ENCODE results near the gene SLC25A5.
A peak's percentile ranks its signal among the peaks of the same experiment; 100 is the strongest.
"Not testable (repeated sequence)": the region's sequence is repeated elsewhere in the genome, so short reads cannot be mapped to it uniquely, and the experiment has no call there.

Gene SLC25A5

DNA sequence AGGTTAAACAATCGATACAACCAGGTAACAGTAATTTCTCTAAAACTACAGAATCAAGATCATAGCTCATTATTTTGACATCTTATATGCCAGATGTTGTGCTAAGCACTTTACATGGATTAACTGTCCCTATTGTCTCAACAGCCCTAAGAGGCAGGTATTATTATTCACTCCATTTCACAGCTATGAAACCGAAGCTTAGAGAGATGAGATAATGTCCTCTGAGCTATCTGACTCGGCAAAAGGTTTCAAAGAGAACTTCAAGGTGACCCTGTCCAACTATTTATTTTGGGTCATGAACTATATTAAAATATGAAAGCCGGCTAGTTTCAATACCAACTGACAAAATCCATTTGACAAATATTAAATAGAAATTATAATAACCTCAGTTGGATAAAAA, 10.3 kb downstream of the SLC25A5 start:
- DNase-seq, result no peak

DNA sequence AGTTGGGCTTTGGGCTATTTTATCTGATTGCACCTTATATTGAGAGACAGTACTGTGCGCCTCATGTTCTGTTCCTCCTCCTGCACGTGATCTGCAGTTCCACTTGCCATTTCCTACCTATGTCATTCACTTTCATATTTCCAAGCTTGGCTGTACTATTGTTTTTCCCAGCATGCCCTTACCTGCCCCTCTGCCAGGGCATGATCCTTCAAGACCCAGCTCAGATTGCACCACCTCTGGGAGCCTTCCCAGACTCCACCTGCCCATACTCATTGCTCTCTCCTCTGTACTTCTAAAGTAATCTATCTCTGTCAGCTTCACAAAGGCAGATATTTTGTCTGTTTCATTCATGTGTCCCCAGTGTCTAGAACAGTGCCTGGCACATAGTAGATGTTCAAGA, 11.6 kb downstream of the SLC25A5 start:
- DNase-seq, result no peak

DNA sequence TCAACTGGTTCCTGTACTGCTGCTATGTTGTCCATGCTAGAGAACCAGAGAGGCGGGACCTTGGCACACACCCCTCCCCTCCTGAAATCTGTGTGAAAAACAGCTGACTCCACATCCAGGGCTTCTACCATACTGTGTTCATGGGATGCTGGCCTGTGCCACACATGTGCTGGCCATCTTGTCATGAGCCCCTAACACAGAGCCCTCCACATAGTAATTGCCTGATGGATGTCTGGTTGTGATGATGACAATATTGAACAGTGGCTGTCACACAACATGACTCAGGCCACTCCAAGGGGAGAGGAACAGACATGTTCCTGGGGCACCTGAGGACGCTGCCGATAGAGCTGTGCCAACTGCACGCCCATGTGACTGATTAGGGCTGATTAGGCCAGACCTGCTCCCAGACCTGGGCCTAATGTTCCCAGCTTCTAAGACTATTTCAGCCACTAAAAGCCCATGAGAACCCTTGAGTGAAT, 13.1 kb downstream of the SLC25A5 start:
- no peak for DNase-seq

DNA sequence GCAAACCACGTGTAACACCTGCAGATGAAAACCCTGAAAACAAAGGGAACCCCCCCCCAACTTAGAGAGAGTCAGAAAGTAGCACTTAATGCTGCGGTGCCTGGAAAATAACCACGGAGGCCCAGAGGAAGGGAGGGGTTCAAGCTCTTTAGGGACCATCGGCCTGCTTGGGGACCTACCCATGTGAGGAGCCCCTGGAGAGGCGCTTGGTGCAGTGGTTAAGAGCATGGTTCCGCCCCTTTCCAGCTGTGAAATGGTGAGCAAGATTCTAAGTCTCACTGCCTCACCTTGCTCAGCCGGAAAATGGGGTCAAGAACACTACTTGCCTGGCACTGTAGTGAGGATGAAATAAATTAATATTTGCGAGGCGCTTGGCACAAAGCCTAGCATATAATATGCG, 13.8 kb downstream of the SLC25A5 start:
- no peak for DNase-seq

DNA sequence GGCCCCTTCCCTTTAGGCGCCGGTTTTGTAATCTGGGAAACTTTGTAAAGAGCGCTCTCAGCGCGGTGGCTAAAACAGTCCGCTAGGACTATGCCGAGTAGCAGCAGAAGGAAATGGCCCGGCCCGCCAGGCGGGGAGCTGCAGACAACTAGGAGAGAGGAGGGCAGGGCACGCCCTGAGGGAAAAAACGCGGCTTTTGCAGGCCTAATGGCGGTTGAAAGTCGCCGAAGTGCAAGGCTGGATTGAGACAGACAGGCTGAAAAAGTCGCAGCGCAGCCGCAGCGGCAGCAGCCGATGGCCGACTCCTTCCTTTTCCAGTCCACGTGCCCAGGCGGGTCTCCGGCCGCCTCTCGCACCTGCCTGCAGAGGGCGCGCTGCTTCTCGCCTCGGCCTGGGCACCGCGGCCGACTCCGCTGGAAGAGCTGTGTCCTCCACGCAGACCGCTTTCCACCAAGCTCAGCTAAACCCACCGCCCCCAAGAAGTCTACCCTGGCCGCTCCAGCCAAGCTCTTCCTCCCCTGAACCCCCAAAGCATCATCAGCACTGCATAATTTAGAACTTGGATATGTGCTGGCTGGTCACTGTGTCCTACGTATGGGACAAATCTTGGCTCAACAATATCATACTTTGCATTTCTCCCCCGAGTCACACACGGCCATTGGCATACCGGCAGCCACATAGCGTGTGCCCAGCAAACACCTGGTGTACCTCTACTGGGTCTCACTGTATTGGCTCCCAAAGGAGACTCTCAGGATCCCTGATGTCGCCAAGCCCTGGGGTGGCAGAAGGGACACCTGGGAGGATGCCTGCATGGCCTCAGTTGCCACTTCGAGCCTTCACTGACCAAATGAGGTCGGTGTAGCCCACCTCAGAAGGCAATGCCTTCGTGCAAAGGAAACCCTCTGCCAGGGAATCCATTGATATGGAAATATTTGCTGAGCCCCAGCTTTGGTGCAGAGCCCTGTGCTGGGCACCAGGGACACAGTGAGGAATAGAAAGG, 14.5 kb downstream of the SLC25A5 start:
- peak; percentile 80 for DNase-seq

DNA sequence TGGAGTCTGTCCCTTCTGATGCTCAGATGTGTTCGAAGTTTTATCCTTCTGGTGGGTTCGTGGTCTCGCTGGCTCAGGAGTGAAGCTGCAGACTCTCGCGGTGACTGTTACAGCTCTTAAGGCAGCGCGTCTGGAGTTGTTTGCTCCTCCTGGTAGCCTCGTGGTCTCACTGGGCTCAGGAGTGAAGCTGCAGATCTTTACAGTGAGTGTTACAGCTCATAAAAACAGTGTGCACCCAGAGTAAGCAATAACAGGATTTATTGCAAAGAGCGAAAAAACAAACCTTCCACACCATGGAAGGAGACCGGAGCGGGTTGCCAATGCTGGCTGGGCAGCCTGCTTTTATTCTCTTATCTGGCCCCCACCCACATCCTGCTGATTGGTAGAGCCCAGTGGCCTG, 18.5 kb downstream of the SLC25A5 start:
- no peak for DNase-seq

DNA sequence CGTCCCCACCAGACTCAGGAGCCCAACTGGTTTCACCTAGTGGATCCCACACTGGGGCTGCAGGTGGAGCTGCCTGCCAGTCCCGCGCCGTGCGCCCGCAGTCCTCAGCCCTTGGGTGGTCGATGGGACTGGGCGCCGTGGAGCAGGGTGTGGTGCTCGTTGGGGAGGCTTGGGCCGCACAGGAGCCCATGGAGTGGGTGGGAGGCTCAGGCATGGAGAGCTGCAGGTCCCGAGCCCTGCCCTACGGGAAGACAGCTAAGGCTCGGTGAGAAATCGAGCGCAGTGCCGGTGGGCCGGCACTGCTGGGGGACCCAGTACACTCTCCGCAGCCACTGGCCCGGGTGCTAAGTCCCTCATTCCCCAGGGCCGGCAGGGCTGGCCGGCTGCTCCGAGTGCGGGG, 19.5 kb downstream of the SLC25A5 start:
- DNase-seq, result not testable (repeated sequence)

DNA sequence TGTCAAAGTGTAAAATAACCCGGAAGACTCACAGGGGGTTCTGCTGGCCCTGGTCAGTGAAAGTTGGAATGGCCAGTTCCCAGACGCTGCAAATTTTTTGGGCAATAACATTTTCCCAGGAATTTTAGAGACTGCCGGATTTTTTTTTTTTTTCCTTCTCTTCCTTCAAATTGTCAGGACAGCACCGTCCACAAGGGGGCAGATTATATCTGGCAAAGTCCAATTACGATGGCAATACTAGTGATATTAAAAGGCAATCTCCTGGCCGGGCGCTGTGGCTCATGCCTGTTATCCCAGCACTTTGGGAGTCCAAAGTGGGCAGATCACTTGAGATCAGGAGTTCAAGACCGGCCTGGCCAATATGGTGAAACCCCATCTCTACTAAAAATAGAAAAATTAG, 20.5 kb downstream of the SLC25A5 start:
- peak; percentile 52 for DNase-seq

DNA sequence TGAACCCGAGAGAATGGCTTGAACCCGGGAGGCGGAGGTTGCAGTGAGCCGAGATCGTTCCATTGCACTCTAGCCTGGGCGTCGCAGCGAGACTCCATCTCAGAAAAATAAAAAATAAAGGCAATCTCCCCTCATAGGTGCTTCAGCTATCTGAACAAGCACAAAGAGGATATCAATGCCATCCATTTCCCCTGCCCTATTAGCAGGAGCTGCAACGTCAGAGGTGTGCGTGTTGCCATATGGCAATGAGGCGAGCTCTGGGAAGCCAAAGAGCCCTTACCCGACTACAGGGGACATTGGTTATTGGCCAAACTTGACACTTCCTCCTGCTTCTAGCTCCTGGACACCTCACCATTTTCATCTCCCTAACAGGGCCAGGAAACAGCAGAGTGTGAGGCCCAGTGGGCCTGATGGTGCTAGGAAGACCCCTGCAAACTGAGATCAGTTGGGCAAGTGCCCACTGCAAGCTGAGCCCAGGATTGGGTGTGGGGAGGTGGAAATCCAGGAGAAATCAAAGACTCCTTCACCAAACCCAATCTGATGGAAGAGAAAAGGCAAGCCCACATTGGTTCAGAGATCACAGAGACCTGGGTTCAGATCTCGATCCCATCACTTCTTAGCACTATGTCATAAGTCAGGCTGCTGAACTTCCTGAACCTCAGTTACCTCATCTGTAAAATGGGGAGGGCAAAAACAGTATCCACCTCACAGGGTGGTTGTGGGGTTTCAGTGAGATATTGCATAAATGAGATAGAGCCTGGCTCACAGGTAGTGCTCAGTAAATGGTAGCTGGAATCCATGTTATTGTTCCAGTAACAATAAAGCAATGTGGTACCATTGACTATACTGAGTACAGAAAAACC, 21.2 kb downstream of the SLC25A5 start:
- no peak for DNase-seq

DNA sequence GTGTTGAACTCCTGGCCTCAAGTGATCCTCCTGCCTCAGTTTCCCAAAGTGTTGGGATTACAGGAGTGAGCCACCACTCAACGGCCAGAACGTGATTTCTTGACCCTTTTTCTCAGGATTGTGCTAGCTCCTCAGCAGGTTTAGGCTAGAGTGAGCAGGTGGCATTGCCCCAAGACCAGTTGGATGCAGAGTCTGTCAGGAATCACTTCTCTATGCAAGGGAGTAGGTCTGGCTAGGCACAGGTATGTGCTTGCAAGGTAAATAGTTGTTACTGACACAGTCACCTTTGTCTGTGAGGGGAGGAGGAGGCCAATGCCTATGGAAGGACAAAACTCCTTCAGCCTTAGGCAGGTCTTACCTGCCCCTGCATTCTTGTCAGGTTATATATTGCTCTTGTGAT, 24.2 kb downstream of the SLC25A5 start:
- DNase-seq, result no peak

DNA sequence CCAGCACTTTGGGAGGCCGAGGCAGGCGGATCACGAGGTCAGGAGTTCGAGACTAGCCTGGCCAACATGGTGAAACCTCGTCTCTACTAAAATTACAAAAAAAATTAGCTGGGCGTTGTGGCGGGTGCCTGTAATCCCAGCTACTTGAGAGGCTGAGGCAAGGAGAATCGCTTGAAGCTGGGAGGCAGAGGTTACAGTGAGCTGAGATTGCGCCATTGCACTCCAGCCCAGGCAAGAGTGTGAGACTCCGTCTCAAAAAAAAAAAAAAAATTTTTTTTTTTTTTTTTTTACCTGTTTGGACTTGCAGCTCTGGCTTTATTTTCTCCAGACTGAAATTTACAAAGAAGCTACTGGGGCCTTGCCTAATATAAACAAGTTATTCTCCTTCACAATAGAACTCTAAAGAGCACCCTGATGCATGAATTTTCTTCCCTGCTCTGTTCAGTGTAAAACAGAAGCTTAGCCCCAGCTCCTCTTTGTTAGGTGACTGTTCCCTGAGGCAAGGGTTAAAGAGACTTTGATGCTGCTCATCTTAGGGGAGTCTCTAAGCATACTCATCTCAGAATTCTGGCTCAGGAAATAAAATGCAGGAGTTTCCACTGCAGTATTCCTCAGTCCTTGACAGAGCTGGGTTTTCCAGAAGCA, 25.7 kb downstream of the SLC25A5 start:
- not testable (repeated sequence) for DNase-seq

DNA sequence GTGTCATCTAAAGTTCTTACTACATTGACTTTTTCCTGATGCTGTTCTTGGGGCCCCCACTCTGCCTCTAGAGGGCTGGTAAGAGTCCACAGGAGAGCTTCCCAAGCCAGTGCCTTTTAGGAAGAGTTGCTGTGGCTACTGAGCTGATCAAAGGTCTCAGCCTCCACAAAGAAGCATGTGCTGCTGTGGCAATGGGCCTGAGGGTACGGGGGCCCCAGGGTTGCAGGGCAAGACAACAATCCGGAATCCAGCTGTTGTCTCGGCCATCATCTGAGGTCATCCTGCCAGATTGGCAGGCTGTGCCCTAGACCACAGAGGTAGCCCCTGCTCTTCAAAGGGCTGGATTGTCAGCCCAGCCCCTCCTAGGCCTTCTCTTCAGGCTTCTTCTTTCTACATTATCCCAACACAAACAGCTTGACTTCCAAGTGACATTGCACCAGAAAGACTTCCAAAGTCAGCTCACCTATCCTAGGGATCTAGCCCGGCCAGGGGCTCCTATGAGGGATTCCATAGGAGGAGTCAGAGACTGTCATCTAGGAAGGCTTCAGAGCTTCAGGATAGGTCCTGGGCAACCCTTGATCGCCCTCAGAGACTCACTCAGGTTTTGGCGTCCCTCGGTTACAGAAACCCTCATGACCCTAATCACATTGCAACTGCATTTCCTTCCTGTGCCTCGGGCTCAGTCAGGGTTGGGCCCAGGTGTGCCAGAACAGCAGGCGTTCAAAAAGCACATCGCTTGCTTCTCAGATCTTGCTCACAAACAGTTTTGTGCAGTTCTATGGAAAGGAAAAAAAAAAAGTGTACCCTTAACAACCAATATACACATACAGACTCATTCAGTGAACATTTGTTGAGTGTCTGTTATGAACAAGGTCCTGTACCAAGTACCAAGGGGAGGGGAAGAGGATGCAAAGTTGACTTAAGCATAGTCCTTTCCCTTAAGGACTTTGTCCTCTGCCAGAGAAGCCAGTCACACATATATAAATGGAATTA, 27.8 kb downstream of the SLC25A5 start:
- DNase-seq, result no peak

DNA sequence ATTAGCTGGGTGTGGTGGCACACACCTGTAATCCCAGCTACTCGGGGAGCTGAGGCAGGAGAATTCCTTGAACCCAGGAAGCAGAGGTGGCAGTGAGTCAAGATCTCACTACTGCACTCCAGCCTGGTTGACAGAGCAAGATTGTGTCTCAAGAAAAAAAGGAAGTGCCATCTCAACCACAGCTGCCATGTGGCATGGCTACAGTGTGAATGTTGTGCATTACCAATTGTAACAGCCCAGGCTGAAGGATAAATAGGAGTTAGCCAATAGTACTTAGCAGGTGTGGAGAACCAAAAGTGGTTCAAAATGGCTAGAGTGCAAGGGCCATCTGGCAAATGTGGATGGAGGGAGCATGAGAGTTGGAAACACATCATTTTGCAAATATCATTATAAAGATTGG, 28.9 kb downstream of the SLC25A5 start:
- DNase-seq, result no peak

DNA sequence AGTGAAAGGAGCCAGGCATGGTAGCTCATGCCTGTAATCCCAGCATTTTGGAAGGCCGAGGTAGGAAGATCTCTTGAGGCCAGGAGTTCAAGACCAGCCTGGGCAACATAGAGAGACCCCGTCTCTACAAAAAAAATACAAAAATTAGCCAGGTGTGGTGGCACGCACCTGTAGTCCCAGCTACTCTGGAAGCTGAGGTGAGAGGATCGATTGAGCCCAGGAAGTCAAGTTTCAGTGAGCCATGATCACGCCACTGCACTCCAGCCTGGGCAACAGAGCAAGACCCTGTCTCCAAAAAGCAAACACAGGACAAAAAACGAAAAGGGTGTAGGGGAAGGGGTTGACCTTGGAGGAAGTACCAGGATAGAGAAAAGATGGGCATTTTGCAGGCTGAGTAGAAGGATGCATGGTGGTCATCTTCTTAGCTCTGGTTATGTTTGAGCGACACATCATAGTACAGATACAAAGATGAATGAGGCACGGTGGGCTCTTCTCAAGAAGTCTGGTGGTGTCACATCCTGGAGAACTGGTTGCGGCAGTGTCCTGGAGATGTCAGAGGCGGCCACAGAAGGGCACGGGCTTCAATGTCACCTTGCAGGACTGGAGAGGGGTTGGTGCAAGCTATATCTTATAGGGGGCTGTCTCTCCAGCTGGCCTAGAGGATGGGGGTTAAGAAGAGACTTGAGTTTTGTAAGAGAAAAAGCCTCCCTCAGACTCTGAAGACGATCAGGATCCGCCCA, 32.0 kb downstream of the SLC25A5 start:
- DNase-seq, result no peak

DNA sequence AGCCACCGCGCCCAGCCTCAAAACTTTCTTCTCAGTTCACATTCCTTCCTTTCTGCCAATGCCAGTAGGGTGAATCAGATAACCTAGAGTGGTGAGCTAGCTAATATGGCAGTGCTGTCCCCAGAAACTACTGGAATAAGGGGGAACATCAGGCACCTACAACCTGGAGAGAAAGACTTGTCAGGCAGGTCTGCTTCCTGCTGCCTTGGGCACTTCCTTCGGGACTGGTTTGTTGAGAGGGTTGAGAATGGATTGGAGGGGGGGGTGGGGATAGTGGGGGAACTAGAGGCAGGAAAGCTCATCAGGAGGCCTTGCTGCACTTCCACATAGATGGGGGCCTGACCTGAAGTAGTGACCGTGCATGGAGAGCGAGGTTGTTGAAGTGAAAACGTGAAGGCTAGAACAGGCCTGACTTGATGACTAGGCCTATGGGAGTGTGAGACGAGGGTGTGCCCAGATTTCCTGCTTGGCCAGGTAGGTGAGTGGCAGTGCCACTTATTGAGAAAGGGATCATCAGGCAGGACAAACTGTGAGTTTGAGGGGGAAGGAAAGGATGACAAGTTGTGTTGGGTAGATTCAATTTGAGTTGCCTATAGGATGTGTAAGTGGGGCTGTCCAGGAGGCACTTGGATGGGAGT, 33.4 kb downstream of the SLC25A5 start:
- no peak for DNase-seq

DNA sequence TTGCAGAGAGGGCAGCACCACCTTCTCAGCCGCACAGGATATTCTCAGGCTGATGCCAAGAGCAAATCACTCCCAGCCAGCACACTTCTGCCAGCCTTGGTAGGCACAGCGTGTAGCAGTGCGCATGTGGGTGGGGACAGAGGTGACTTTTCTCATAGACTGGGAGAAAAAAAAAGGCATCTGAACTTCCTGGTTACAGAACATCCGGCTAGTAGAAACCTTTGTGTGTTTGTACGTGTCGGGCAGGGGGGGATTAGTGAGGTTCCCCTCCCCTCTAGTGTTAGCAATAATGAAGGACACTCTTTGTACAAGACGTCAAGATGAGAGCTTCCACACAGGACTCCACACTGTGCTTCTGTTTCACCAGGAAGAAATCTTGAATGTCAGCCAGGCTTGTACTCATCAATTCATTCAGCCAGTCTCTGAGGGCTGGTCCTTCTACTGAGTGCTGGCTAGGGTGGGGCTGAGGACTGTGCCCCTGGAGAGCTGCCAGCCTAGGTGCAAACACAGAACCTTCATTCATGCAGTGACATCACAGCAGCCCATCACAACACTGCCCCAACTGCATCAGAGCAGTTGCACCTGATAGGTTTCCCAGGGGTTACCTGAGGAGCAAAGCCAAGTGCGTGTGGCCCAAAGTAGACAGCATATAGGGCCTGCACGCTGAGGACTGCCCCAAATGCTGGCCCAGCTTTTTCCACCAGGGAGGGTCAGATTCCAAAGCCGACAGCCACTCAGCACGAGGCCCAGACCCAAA, 34.7 kb downstream of the SLC25A5 start:
- DNase-seq, result no peak

DNA sequence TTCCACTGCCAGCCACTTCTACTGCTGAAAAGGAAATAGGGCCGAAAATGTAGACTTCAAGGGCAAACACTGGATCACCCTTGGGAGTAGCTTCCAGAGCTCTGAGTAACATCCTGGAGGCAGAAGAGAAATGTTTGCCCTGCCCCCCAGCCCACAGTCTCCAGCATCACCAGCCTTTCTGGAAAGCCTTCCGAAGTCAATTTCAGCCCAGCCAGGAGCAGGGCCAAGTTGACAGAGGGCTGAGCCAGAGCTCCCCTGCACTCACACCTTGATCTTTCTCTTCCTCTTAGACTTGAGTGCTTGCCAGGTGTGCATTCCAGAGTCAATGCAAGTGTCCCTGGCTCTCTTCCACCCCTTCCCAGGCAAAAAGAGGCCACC, 35.2 kb downstream of the SLC25A5 start:
- no peak for DNase-seq

DNA sequence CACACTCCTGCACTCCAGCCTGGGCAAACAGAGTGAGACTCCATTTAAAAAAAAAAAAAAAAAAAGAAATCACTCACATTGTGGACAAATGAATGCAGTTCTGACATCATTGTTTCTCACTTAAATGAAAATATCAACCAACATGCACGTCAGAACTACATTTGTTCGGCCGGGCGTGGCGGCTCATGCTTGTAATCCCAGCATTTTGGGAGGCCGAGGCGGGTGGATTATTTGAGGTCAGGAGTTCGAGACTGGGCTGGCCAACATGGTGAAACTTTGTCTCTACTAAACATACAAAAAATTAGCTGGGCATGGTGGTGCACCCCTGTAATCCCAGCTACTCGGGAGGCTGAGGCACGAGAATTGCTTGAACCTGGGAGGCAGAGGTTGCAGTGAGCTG, 36.9 kb downstream of the SLC25A5 start:
- not testable (repeated sequence) for DNase-seq

DNA sequence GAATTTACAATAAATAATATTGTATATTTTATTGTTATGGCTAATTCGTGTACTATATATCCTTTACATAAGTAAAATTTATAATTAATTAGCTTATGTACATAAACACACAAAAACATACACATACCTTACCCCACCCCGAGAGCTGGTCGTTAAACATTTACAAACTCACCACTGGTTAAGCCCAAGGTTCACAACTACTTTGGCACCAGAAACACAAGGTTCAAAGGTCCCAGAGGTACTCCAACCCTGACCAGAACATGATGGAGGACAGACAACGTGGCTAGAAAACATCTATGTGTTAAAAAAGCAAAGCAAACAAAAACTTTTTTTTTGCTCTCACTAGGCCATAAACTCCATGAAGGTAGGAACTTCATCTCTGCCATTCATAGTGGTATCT, 37.7 kb downstream of the SLC25A5 start:
- no peak for DNase-seq

DNA sequence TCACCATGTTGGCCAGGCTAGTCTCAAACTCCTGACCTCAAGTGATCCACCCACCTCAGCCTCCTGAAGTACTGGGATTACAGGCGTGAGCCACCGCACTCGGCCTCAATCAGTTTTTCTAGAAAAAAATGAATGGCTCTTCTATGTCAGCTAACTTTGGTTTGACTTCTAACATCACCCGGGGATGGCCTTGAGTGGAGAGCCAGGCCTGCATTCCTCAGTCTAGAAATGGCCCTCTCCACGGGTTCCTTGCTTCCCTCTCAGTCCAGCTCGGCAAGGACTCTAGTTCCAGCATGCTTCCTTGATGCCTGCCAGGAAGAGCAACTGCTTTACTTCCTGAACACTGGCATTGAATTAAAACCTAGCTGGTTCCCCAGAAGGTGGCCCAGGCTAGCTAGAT, 39.0 kb downstream of the SLC25A5 start:
- no peak for DNase-seq
